HepG2 (cell line): ENCODE results near the gene SEMA3C. TPM values are rescaled to one million over a fixed set of nuclear protein-coding genes. Genes with fewer than 3 reads are reported as not detected.

Experiments used
- ATAC-seq: fragments of 200-7000 bp; cut with Tn5 transposase; 3 replicates; pipeline ENCODE4 v1.9.1; 2020; ENCODE audit warnings: mild to moderate bottlenecking, moderate library complexity
- BruUV-seq: library from RNA; stranded (reverse); fragments of 400-500 nt; replicated peaks from 2 replicates; lab custom pipeline; 2021; lab: Mats Ljungman, UMichigan
- CTCF ChIA-PET: fragments of 300-600 bp; formaldehyde crosslinking; extraction: SDS; loops from one replicate; lab custom pipeline; 2021; ENCODE audit warnings: low total read pairs, inconsistent platforms, low intra/inter-chr PET ratio; lab: Yijun Ruan, JAX
- POLR2A ChIA-PET: fragments of 350-600 bp; sonication (Branson Sonifier 250); formaldehyde crosslinking; loops from one replicate; lab custom pipeline; 2020; ENCODE audit warnings: antibody characterized with exemption, inconsistent platforms; lab: Yijun Ruan, JAX
- DNase-seq: peaks from one replicate; pipeline ENCODE4 v3.0.0-alpha.2; 2015; ENCODE audit warnings: low spot score
- FAIRE-seq: peaks from 3 replicates; lab custom pipeline; 2011; peaks lifted over from hg19 to GRCh38; lab: Jason Lieb, UNC
- H2AFZ ChIP-seq: one replicate; pipeline ENCODE4 v1.6.1; 2011; ENCODE audit warnings: low read length, inconsistent platforms
- H3K27ac ChIP-seq: fragments of 300-600 bp; 3 replicates; pipeline ENCODE4 v1.8.0; 2011; ENCODE audit warnings: mixed run types, mild to moderate bottlenecking, mixed read lengths, low read length, inconsistent platforms; ENCODE audit not compliant: insufficient read depth; ENCODE audit errors: extremely low read length
- H3K27me3 ChIP-seq, 2 experiments: fragments of 200-600 bp in 1 of 2; 2 replicates in 1 of 2; 3 replicates in 1 of 2; pipeline versions ENCODE4 v1.6.0 to v1.8.0; 2011; ENCODE audit warnings: low read length in 2 of 2, mild to moderate bottlenecking in 2 of 2, moderate library complexity in 2 of 2, inconsistent platforms in 1 of 2; ENCODE audit not compliant: insufficient read depth in 2 of 2, control insufficient read depth in 1 of 2
- H3K36me3 ChIP-seq, 2 experiments: fragments of 200-600 bp in 1 of 2; replicated peaks in 1 of 2; 2 replicates in 1 of 2; 3 replicates in 1 of 2; pipeline versions ENCODE4 v1.5.1 to v1.8.0; 2011; ENCODE audit warnings: low read length in 2 of 2, inconsistent platforms in 1 of 2; ENCODE audit not compliant: insufficient read depth in 2 of 2, control insufficient read depth in 1 of 2
- H3K4me1 ChIP-seq: 2 replicates; pipeline ENCODE4 v1.5.1; 2012; ENCODE audit warnings: low read length, inconsistent platforms; ENCODE audit not compliant: insufficient read depth
- H3K4me2 ChIP-seq: 2 replicates; pipeline ENCODE4 v1.6.0; 2011; ENCODE audit warnings: low read depth, low read length, inconsistent platforms
- H3K4me3 ChIP-seq, 3 experiments: fragments of 200-600 bp in 1 of 3; sonication (generic), shearing (Covaris generic) in 1 of 3; replicated peaks in 1 of 3; 2 replicates each; pipeline ENCODE4 v1.5.1; 2011 to 2016; ENCODE audit warnings: low read length in 3 of 3, inconsistent platforms in 2 of 3, low read depth in 2 of 3, mild to moderate bottlenecking in 2 of 3, control low read depth in 1 of 3, mixed read lengths in 1 of 3; ENCODE audit not compliant: insufficient read depth in 1 of 3
- H3K79me2 ChIP-seq: one replicate; pipeline ENCODE4 v1.6.1; 2011; ENCODE audit warnings: low read length, inconsistent platforms; ENCODE audit not compliant: insufficient read depth
- H3K9ac ChIP-seq: 2 replicates; pipeline ENCODE4 v1.6.0; 2011; ENCODE audit warnings: mild to moderate bottlenecking, low read depth, low read length, inconsistent platforms; ENCODE audit not compliant: insufficient read depth
- H3K9me3 ChIP-seq: 2 replicates; pipeline ENCODE4 v1.5.1; 2012; ENCODE audit warnings: mild to moderate bottlenecking, low read length
- H4K20me1 ChIP-seq: 2 replicates; pipeline ENCODE4 v1.6.0; 2011; ENCODE audit warnings: inconsistent platforms, mild to moderate bottlenecking, low read length, moderate library complexity; ENCODE audit not compliant: insufficient read depth
- BCL3 ChIP-seq: sonication (generic); formaldehyde crosslinking; IDR thresholded peaks from 2 replicates; pipeline ENCODE4 v1.5.1; 2020; ENCODE audit warnings: mild to moderate bottlenecking, missing genetic modification reagents, moderate library complexity
- BORCS8-MEF2B ChIP-seq: sonication (generic); formaldehyde crosslinking; IDR thresholded peaks from 2 replicates; pipeline ENCODE4 v1.8.0; 2022; ENCODE audit warnings: mild to moderate bottlenecking, missing genetic modification reagents
- BRCA1 ChIP-seq: sonication (generic); formaldehyde crosslinking; IDR thresholded peaks from 2 replicates; pipeline ENCODE4 v1.4.0; 2020; ENCODE audit warnings: missing genetic modification reagents
- EZH2 ChIP-seq: conservative IDR thresholded peaks from 2 replicates; pipeline ENCODE4 v1.6.1; 2012; ENCODE audit warnings: mild to moderate bottlenecking, low read depth, low read length, moderate library complexity
- FOXM1 ChIP-seq: sonication (generic); formaldehyde crosslinking; IDR thresholded peaks from 2 replicates; pipeline ENCODE4 v1.5.0; 2020; ENCODE audit warnings: missing genetic modification reagents
- FOXP1 ChIP-seq, 2 experiments: fragments of 450-650 bp in 1 of 2; IDR thresholded peaks; 2 replicates each; pipeline ENCODE4 v1.6.1; 2017 to 2018; ENCODE audit warnings: antibody characterized with exemption in 1 of 2
- ZMAT5 ChIP-seq: sonication (generic); formaldehyde crosslinking; IDR thresholded peaks from 2 replicates; pipeline ENCODE4 v1.5.0; 2020; ENCODE audit warnings: mild to moderate bottlenecking, low read depth, missing genetic modification reagents, borderline replicate concordance
- ZNF232 ChIP-seq: sonication (generic); formaldehyde crosslinking; IDR thresholded peaks from 2 replicates; pipeline ENCODE4 v1.4.0; 2020; ENCODE audit warnings: missing genetic modification reagents, borderline replicate concordance
- ZNF550 ChIP-seq: sonication (generic); formaldehyde crosslinking; IDR thresholded peaks from 2 replicates; pipeline ENCODE4 v1.4.0; 2020; ENCODE audit warnings: mild to moderate bottlenecking, missing genetic modification reagents, borderline replicate concordance
- ZNF781 ChIP-seq: sonication (generic); formaldehyde crosslinking; IDR thresholded peaks from 2 replicates; pipeline ENCODE4 v1.5.1; 2020; ENCODE audit warnings: borderline replicate concordance, mild to moderate bottlenecking, missing genetic modification reagents; ENCODE audit errors: not compliant biosample characterization
- WGBS: methylation state at CpG from one replicate; pipeline ENCODE4 v1.1.6; 2017; ENCODE audit warnings: low lambda C conversion rate; 5-methylcytosine and 5-hydroxymethylcytosine counted together
- in situ Hi-C: cut with HindIII; loops from 2 replicates; pipeline ENCODE4 v1.10.0; 2017; ENCODE audit warnings: low pct_unique_long_range_greater_than_20kb; ENCODE audit not compliant: extremely low pct_ligation_motif_present
- intact Hi-C: fragments of 100-400 bp; cut with micrococcal nuclease; formaldehyde crosslinking; loops from one replicate; pipeline ENCODE4 v1.10.0; 2022; ENCODE audit not compliant: unreplicated experiment
- polyA plus RNA-seq, 8 experiments: library from polyadenylated mRNA; depleted of rRNA in 3 of 8; stranded (reverse) in 7 of 8; unstranded in 1 of 8; fragments of >200 nt; fragmentation: Illumina TruSeq in 4 of 8; extraction: Trizol in 4 of 8; gene quantifications; 2 replicates each; pipeline versions ENCODE4 v1.2.1 to v1.2.3, GENCODE V29; 2011 to 2016; ENCODE audit warnings: low read depth in 4 of 8, missing spikeins in 1 of 8, mixed read lengths in 1 of 8; ENCODE audit not compliant: insufficient read depth in 1 of 8
- total RNA-seq, 5 experiments: library from RNA; depleted of rRNA; stranded (reverse); fragments of >200 nt; fragmentation: Illumina TruSeq; extraction: Trizol; gene quantifications; 2 replicates each; pipeline ENCODE4 v1.2.3, GENCODE V29; 2016; ENCODE audit warnings: low read depth in 1 of 5
- TF ChIP-seq, protein P1 (sequence below): IDR thresholded peaks from 2 replicates; pipeline ENCODE4 v1.6.1; 2018; ENCODE audit warnings: missing genetic modification reagents, mild to moderate bottlenecking, missing compliant biosample characterization

SEMA3C gene
- total and polyA plus RNA-seq, 2 of the 13 experiments (the other 11 are each of a cell fraction or from before 2014, with no cell fraction given): 0.05 to 0.13 TPM

DNA sequence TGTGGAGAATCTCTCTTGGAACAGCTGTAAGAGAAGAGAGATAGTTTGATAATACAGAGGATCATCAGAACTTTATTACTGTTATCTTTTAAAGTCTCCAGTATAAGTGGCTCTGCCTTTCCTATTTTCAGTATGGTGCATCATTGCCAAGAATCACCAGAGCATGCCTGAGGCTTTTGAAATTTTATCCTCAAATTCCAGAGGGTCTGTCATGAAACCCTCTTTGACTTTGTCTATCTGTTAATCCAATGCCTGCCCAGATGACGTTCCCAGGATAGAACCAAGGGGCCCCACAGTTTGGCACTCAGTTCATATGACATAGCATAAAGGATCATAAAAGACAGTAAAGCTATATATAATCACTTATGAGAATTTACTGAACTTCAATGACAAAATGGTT, 35.3 kb upstream of the SEMA3C start:
- H3K4me1 ChIP-seq: no peaks in the 10 kb centered on the region
- intact Hi-C loops (no loop called here), in situ Hi-C loops (no loop called here)
- H3K9ac ChIP-seq: no peak overlapping the region
- no peaks in the 10 kb centered on the region for H3K27me3 ChIP-seq
- ChIA-PET POLR2A (no interaction called here), CTCF (no interaction called here)
- no peaks in the 10 kb centered on the region for H3K79me2 ChIP-seq
- no peak overlapping the region for H2AFZ ChIP-seq
- H3K4me3 ChIP-seq: no peak overlapping the region
- no peaks in the 10 kb centered on the region for H3K36me3 ChIP-seq
- ATAC-seq (no peak), DNase-seq (no peak), FAIRE-seq (no peak)
- no peak overlapping the region for H3K4me2 ChIP-seq
- WGBS: 0% methylated on average over 1 of the region's 1 CpG
- TF ChIP-seq BORCS8-MEF2B (CRISPR knock-in tag) (no peak), FOXP1 (IDR thresholded peaks at IDR 0.05) (no peak), FOXP1 (CRISPR knock-in tag; IDR thresholded peaks at IDR 0.05) (no peak), ZNF550 (CRISPR knock-in tag) (no peak), BRCA1 (CRISPR knock-in tag) (no peak), EZH2 (no peak), ZNF232 (no peak), FOXM1 (no peak), ZMAT5 (CRISPR knock-in tag) (no peak), ZNF781 (CRISPR knock-in tag) (no peak), BCL3 (CRISPR knock-in tag) (no peak)
- TF ChIP-seq, protein P1, sequence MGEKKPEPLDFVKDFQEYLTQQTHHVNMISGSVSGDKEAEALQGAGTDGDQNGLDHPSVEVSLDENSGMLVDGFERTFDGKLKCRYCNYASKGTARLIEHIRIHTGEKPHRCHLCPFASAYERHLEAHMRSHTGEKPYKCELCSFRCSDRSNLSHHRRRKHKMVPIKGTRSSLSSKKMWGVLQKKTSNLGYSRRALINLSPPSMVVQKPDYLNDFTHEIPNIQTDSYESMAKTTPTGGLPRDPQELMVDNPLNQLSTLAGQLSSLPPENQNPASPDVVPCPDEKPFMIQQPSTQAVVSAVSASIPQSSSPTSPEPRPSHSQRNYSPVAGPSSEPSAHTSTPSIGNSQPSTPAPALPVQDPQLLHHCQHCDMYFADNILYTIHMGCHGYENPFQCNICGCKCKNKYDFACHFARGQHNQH: no peak
- BruUV-seq: no TSS peak
- no peak overlapping the region for H3K27ac ChIP-seq
- no peaks in the 10 kb centered on the region for H4K20me1 ChIP-seq
- H3K9me3 ChIP-seq: no peaks in the 10 kb centered on the region
